Upper lobe of left lung (tissue), 6 donors: ENCODE data around the gene CRACDL. TPM values are rescaled to one million over a fixed set of nuclear protein-coding genes. Genes with fewer than 3 reads are reported as not detected.

Experiments
- ATAC-seq, 2 donors: fragments of 200-7000 bp; cut with Tn5 transposase; one replicate each; pipeline ENCODE4 v1.9.1; 2022; ENCODE audit warnings: mild to moderate bottlenecking in 2 of 2, moderate library complexity in 2 of 2; ENCODE audit not compliant: low FRiP score in 2 of 2
- DNase-seq, 2 donors: peaks; one replicate each; pipeline ENCODE4 v3.0.0-alpha.2; 2019 to 2020
- H3K27ac ChIP-seq, 4 donors: fragments of 200-600 bp; sonication (generic); one replicate each; pipeline ENCODE4 v1.5.1; 2016 to 2019
- H3K27me3 ChIP-seq, 4 donors: fragments of 200-600 bp; sonication (generic); one replicate each; pipeline ENCODE4 v1.5.1; 2017 to 2019
- H3K36me3 ChIP-seq, 4 donors: fragments of 200-600 bp; sonication (generic); one replicate each; pipeline ENCODE4 v1.5.1; 2016 to 2019
- H3K4me1 ChIP-seq, 4 donors: fragments of 200-600 bp; sonication (generic); one replicate each; pipeline ENCODE4 v1.5.1; 2018 to 2019
- H3K4me3 ChIP-seq, 4 donors: fragments of 200-600 bp; sonication (generic); one replicate each; pipeline ENCODE4 v1.5.1; 2017 to 2019; ENCODE audit warnings: mild to moderate bottlenecking in 2 of 4, moderate library complexity in 1 of 4
- H3K9me3 ChIP-seq, 4 donors: fragments of 200-600 bp; sonication (generic); one replicate each; pipeline ENCODE4 v1.5.1; 2018 to 2019
- CTCF ChIP-seq, 6 experiments: fragments of 450-650 bp in 4 of 6; fragments of 200-600 bp in 2 of 6; sonication (generic) in 2 of 6; IDR thresholded peaks; one replicate each; pipeline ENCODE4 v1.5.1; 2016 to 2019; ENCODE audit warnings: antibody characterized with exemption in 6 of 6
- EP300 ChIP-seq, 4 donors: sonication (generic); formaldehyde crosslinking; IDR thresholded peaks; one replicate each; pipeline ENCODE4 v1.5.1; 2017; ENCODE audit warnings: antibody characterized with exemption in 4 of 4, control low read depth in 2 of 4
- POLR2A ChIP-seq, 4 donors: fragments of 450-650 bp; IDR thresholded peaks; one replicate each; pipeline ENCODE4 v1.5.1; 2016 to 2017; ENCODE audit warnings: antibody characterized with exemption in 4 of 4, mild to moderate bottlenecking in 2 of 4
- POLR2AphosphoS5 ChIP-seq, 2 donors: sonication (generic); formaldehyde crosslinking; IDR thresholded peaks; one replicate each; pipeline ENCODE4 v1.5.1; 2017; ENCODE audit warnings: antibody characterized with exemption in 2 of 2
- WGBS, 2 donors: methylation state at CpG; one replicate each; pipeline ENCODE4 v1.1.5; 2017 to 2018; 5-methylcytosine and 5-hydroxymethylcytosine counted together
- total RNA-seq, 6 donors: library from RNA; depleted of rRNA in 4 of 6; stranded (reverse); fragments of >200 nt in 4 of 6; gene quantifications; one replicate each; pipeline versions ENCODE4 v1.1.0 to v1.2.1, GENCODE V29; 2016 to 2021
- donor health status: DM: no; HTN: no; CAD: no; lungs with moderate emphysema.
- donor health status: DM: no; HTN: yes; CAD: no; lungs with severe emphysema.

Gene CRACDL
- total RNA-seq, 6 donors from 2014 or later: 14.6 to 33.4 (median 20.2) TPM

GRCh38 chr2:98807929-98808328 lies 128.1 kb downstream of the CRACDL start:
- Histone ChIP-seq H3K4me3 (no peak overlapping the region), H3K27ac (peak overlapping the region in 2 of 4 donors; percentile 53 to 87), H3K9me3 (no peaks in the 10 kb centered on the region), H3K27me3 (no peaks in the 10 kb centered on the region), H3K4me1 (peaks cover 28 to 50% (median 38%) of the 10 kb centered on the region in 4 donors), H3K36me3 (no peaks in the 10 kb centered on the region)
- TF ChIP-seq POLR2A (IDR thresholded peaks at IDR 0.05): no peak
- TF ChIP-seq CTCF (IDR thresholded peaks at IDR 0.05): no peak
- TF ChIP-seq EP300 (IDR thresholded peaks at IDR 0.05): no peak
- no peak for TF ChIP-seq POLR2AphosphoS5 (IDR thresholded peaks at IDR 0.05)
- WGBS, 2 donors: 90 to 92% methylated on average over 9 of the region's 9 CpGs
- no peak for DNase-seq
- no peak for ATAC-seq

- Histone ChIP-seq H3K36me3 (no peaks in the 10 kb centered on the region), H3K27me3 (no peaks in the 10 kb centered on the region), H3K9me3 (no peaks in the 10 kb centered on the region), H3K4me3 (no peak overlapping the region), H3K27ac (peak overlapping the region in 3 of 4 donors; percentile 57 to 87 (median 84)), H3K4me1 (peaks cover 28 to 50% (median 38%) of the 10 kb centered on the region in 4 donors)
- WGBS, 2 donors: 95 to 98% methylated on average over 3 of the region's 3 CpGs
- DNase-seq: no peak
- no peak for TF ChIP-seq CTCF (IDR thresholded peaks at IDR 0.05)
- TF ChIP-seq POLR2AphosphoS5 (IDR thresholded peaks at IDR 0.05): no peak
- no peak for TF ChIP-seq EP300 (IDR thresholded peaks at IDR 0.05)
- TF ChIP-seq POLR2A (IDR thresholded peaks at IDR 0.05): no peak
- no peak for ATAC-seq
These were observed 128.8 kb downstream of the CRACDL start for GRCh38 chr2:98807221-98807620.

- DNase-seq (peak; percentile 29 to 88), ATAC-seq (peak; percentile 37 to 76)
- no peak overlapping the region for H3K4me3 ChIP-seq
- H3K36me3 ChIP-seq: no peaks in the 10 kb centered on the region
- no peak for TF ChIP-seq CTCF (IDR thresholded peaks at IDR 0.05)
- no peaks in the 10 kb centered on the region for H3K27me3 ChIP-seq
- 25 to 27% methylated on average over 2 to 7 of the region's 7 CpGs for WGBS, 2 donors
- H3K27ac ChIP-seq: peak overlapping the region; percentile 57 to 87 (median 72)
- H3K9me3 ChIP-seq: no peaks in the 10 kb centered on the region
- peaks cover 28 to 47% (median 38%) of the 10 kb centered on the region in 4 donors for H3K4me1 ChIP-seq
These were observed 129.8 kb downstream of the CRACDL start for GRCh38 chr2:98806236-98806697.

GRCh38 chr2:98805412-98806171 lies 130.4 kb downstream of the CRACDL start:
- ATAC-seq (peak; percentile 81 to 82), DNase-seq (peak in 1 of 2 donors; percentile 85)
- no peak overlapping the region for H3K4me3 ChIP-seq
- H3K27ac ChIP-seq: peak overlapping the region; percentile 57 to 87 (median 72)
- whole genome bisulfite sequencing, 2 donors: 39 to 42% methylated on average over 12 of the region's 12 CpGs
- no peak for TF ChIP-seq CTCF (IDR thresholded peaks at IDR 0.05)
- peak in 1 of 4 donors; percentile 56 for TF ChIP-seq EP300 (IDR thresholded peaks at IDR 0.05)
- TF ChIP-seq POLR2A (IDR thresholded peaks at IDR 0.05): no peak
- peak; percentile 49 to 71 for TF ChIP-seq POLR2AphosphoS5 (IDR thresholded peaks at IDR 0.05)
- H3K36me3 ChIP-seq: no peaks in the 10 kb centered on the region
- no peaks in the 10 kb centered on the region for H3K27me3 ChIP-seq
- peaks cover 28 to 54% (median 37%) of the 10 kb centered on the region in 4 donors for H3K4me1 ChIP-seq
- H3K9me3 ChIP-seq: no peaks in the 10 kb centered on the region
